Ovary (tissue), 3 donors: ENCODE results near the gene OPRL1.

Source experiments
- CTCF ChIP-seq, 3 donors: fragments of 450-650 bp in 2 of 3; fragments of 200-600 bp in 1 of 3; IDR thresholded peaks; one replicate each; pipeline versions ENCODE4 v1.5.1 to v1.8.0; 2016 to 2022; ENCODE audit warnings: antibody characterized with exemption in 3 of 3, mild to moderate bottlenecking in 1 of 3
- EP300 ChIP-seq: sonication (generic); formaldehyde crosslinking; IDR thresholded peaks from one replicate; pipeline ENCODE4 v1.6.1; 2017; ENCODE audit warnings: antibody characterized with exemption
- POLR2A ChIP-seq: fragments of 450-650 bp; IDR thresholded peaks from one replicate; pipeline ENCODE4 v1.6.1; 2017; ENCODE audit warnings: antibody characterized with exemption, mild to moderate bottlenecking, moderate library complexity
- donor health status: DM: no; HTN: no; CAD: no.

- TF ChIP-seq CTCF (IDR thresholded peaks at IDR 0.05) (no peak), POLR2A (no peak), EP300 (no peak)
These were observed 26.1 kb downstream of the OPRL1 start for GRCh38 chr20:64105846-64106434.
